WERI-Rb-1 (cell line): ENCODE measurements around the gene C9orf40.

Experiments
- DNase-seq: peaks from one replicate; pipeline ENCODE4 v3.0.0-alpha.2; 2020
- H3K27ac ChIP-seq: fragments of 250-450 bp; sonication (Bioruptor Pico); 2 replicates; pipeline ENCODE4 v1.5.1; 2020; ENCODE audit warnings: mild to moderate bottlenecking, moderate library complexity
- H3K27me3 ChIP-seq: fragments of 250-450 bp; sonication (Bioruptor Pico); 2 replicates; pipeline ENCODE4 v1.5.1; 2021; ENCODE audit warnings: mild to moderate bottlenecking, low read depth, moderate library complexity; ENCODE audit not compliant: insufficient read depth, severe bottlenecking
- H3K36me3 ChIP-seq: fragments of 250-450 bp; sonication (Bioruptor Pico); 2 replicates; pipeline ENCODE4 v1.5.1; 2020; ENCODE audit warnings: mild to moderate bottlenecking, moderate library complexity
- H3K4me3 ChIP-seq: 2 replicates; pipeline ENCODE4 v1.5.1; 2011; ENCODE audit warnings: low read depth, mild to moderate bottlenecking, control low read depth, low read length
- H3K9me3 ChIP-seq: fragments of 250-450 bp; sonication (Bioruptor Pico); 2 replicates; pipeline ENCODE4 v1.5.1; 2021; ENCODE audit warnings: mild to moderate bottlenecking, moderate library complexity; ENCODE audit not compliant: severe bottlenecking
- TF ChIP-seq, protein P1 (sequence below): IDR thresholded peaks from 2 replicates; pipeline ENCODE4 v1.5.1; 2011; ENCODE audit warnings: low read depth, mild to moderate bottlenecking, control low read depth, inconsistent platforms, low read length

Gene C9orf40

DNA sequence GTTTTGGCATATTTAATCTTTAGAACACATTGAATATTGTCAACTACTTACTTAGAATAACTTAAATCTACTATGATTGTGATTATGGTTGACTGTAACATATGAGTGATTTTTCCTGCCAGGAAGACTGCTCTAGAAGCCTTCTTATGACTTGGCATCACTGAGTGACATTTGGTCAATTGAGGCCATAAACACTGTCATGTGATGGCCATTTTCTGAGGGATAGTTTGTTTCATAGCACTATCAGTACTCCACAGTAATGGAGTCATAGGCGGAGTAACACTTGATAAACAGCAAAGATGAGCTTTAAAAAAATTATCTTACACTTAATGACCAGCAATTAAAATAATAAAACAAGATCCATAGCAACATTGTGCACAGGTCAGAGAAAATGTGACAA, 31.0 kb downstream of the C9orf40 start:
- TF ChIP-seq, protein P1, sequence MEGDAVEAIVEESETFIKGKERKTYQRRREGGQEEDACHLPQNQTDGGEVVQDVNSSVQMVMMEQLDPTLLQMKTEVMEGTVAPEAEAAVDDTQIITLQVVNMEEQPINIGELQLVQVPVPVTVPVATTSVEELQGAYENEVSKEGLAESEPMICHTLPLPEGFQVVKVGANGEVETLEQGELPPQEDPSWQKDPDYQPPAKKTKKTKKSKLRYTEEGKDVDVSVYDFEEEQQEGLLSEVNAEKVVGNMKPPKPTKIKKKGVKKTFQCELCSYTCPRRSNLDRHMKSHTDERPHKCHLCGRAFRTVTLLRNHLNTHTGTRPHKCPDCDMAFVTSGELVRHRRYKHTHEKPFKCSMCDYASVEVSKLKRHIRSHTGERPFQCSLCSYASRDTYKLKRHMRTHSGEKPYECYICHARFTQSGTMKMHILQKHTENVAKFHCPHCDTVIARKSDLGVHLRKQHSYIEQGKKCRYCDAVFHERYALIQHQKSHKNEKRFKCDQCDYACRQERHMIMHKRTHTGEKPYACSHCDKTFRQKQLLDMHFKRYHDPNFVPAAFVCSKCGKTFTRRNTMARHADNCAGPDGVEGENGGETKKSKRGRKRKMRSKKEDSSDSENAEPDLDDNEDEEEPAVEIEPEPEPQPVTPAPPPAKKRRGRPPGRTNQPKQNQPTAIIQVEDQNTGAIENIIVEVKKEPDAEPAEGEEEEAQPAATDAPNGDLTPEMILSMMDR = no peak
- Histone ChIP-seq H3K4me3 (no peak overlapping the region), H3K9me3 (no peaks in the 10 kb centered on the region), H3K27ac (no peak overlapping the region), H3K36me3 (no peaks in the 10 kb centered on the region), H3K27me3 (no peaks in the 10 kb centered on the region)
- DNase-seq = no peak

DNA sequence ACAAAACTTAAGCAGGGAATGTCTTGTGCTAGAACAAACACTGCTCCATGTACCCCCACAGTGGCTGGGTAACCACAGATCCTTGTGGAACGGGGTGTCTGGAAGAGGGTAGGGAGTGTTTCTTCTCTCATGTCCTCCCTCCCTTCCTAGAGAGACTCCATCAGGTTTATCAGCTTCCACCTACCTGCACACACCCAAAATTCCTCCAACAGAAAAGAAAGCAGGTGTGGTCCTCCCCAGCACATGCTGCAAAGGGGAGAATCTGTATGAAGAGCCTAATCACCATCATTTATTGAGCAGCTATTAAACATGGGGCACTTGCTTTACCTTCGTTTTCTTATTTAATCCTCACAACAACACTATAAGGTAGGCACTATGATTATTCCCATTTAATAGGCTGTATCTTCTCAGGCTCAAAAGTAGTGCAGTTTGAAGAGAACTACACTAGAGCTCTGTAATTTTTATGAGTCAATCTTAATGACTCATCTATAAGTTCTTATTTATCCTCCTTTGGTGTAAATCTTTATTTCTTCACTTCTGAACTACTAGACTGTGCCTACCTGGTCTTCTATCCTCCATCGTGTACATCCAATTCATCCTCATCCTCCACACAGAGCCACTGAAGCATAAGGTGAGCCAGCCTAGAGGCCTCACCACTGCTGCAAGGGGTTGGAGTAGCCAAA, 31.6 kb downstream of the C9orf40 start:
- Histone ChIP-seq H3K27ac (no peak overlapping the region), H3K9me3 (no peaks in the 10 kb centered on the region), H3K36me3 (no peaks in the 10 kb centered on the region), H3K27me3 (no peaks in the 10 kb centered on the region), H3K4me3 (no peak overlapping the region)
- no peak for DNase-seq
- TF ChIP-seq, protein P1 = no peak

DNA sequence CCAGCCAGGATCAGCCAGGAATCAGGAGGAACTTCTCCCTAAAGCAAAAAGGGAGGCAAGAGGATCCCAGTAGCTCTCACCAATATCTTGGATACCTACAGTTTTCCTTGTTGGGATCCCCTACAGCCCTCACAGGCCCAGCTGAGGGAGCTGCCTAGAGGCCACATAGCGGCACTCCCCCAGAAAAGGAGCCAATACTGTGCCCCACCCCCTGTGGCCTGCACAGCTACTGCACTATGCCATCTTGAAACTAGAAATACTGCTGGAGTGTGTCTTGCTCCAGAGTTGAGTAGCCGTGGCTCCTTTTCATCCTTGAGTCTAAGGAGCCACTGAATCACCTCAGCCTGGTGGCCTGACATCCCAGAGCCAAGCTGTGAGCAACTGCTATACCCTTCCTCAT, 42.7 kb downstream of the C9orf40 start:
- no peaks in the 10 kb centered on the region for H3K9me3 ChIP-seq
- DNase-seq = no peak
- H3K27ac ChIP-seq = no peak overlapping the region
- TF ChIP-seq, protein P1 = no peak
- H3K36me3 ChIP-seq = no peaks in the 10 kb centered on the region
- no peaks in the 10 kb centered on the region for H3K27me3 ChIP-seq
- no peak overlapping the region for H3K4me3 ChIP-seq

DNA sequence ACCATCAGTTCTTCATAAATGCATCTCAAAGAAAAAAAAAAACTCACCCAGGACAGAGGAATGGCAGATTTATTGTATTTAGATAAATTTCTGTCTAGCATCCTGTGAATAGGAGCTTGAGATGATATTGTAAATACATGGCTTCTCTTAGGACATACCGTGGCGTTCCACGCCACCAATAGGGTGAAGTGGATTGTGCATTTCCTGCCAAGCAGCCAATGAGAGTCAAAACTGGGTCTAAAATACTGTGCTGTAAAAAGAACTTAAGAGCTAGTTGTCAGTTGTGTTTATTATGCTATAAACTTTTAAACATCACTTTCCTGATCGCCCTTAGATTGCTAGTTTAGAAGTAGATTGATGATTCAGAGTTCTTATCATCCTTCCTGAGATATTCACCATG, 44.0 kb downstream of the C9orf40 start:
- TF ChIP-seq, protein P1 = no peak
- Histone ChIP-seq H3K36me3 (no peaks in the 10 kb centered on the region), H3K27ac (no peak overlapping the region), H3K4me3 (no peak overlapping the region), H3K9me3 (no peaks in the 10 kb centered on the region), H3K27me3 (no peaks in the 10 kb centered on the region)
- no peak for DNase-seq

DNA sequence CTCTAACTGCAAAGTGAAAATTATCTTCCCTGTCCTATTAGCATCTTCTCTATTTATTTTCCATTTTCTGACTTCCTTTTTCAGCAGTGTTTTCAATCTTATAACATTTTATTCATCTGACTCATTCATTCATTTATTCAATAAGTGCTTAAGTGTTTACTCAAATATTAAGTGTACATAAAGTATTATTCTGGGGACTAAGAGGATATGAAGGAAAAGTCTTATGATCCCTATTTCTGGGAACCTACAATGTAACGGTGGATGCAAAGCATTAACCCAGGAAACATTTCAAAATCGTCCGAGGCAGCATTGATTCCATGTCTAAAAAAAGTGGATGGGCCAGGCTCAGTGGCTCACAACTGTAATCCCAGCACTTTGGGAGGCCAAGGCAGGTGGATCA, 45.6 kb downstream of the C9orf40 start:
- Histone ChIP-seq H3K4me3 (no peak overlapping the region), H3K27ac (no peak overlapping the region), H3K9me3 (no peaks in the 10 kb centered on the region), H3K27me3 (no peaks in the 10 kb centered on the region), H3K36me3 (no peaks in the 10 kb centered on the region)
- no peak for DNase-seq
- TF ChIP-seq, protein P1 = no peak

DNA sequence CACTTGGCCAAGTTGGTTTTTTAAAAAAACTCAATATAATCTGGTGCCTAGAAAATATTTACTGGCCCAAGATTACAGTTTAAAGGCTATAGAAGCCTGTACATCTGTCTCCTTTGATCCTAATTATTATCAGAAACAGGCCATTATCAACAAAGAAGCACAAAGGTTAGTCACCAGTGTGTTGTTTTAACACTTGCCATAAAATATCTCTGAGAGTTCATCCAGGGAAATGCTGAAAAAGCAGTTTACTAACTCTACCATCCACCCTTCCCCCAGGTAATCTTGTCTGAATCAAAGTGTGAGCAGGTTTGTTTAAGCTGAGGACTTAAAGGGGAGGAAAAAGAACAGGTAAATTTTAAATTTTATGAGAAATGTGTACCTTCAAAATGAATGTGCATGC, 51.7 kb downstream of the C9orf40 start:
- no peak overlapping the region for H3K27ac ChIP-seq
- no peaks in the 10 kb centered on the region for H3K9me3 ChIP-seq
- no peaks in the 10 kb centered on the region for H3K27me3 ChIP-seq
- DNase-seq = no peak
- TF ChIP-seq, protein P1 = no peak
- H3K4me3 ChIP-seq = no peak overlapping the region
- no peaks in the 10 kb centered on the region for H3K36me3 ChIP-seq
